ENCODE data around the gene STXBP3. TPM values are rescaled to one million over a fixed set of nuclear protein-coding genes. Genes with fewer than 3 reads are reported as not detected.

STXBP3 gene
- total and polyA plus RNA-seq, 2 of the 4 experiments (the other 2 are of a cell fraction) = 19.1 to 19.7 TPM

- dilution Hi-C loops (cut with HindIII; ENCODE audit: low sequenced_read_pairs, unreplicated experiment) = no loop called here
- TF ChIP-seq RAD21 (IDR thresholded peaks at IDR 0.05; ENCODE audit: low read length) = no peak
- peak; percentile 93 for TF ChIP-seq FOS (IDR thresholded peaks at IDR 0.05; ENCODE audit: low read depth, low read length)
- TF ChIP-seq MAFK (IDR thresholded peaks at IDR 0.05; ENCODE audit: low read depth, low read length) = no peak; the same call in 1 of the 2 replicates
- TF ChIP-seq, protein P1, sequence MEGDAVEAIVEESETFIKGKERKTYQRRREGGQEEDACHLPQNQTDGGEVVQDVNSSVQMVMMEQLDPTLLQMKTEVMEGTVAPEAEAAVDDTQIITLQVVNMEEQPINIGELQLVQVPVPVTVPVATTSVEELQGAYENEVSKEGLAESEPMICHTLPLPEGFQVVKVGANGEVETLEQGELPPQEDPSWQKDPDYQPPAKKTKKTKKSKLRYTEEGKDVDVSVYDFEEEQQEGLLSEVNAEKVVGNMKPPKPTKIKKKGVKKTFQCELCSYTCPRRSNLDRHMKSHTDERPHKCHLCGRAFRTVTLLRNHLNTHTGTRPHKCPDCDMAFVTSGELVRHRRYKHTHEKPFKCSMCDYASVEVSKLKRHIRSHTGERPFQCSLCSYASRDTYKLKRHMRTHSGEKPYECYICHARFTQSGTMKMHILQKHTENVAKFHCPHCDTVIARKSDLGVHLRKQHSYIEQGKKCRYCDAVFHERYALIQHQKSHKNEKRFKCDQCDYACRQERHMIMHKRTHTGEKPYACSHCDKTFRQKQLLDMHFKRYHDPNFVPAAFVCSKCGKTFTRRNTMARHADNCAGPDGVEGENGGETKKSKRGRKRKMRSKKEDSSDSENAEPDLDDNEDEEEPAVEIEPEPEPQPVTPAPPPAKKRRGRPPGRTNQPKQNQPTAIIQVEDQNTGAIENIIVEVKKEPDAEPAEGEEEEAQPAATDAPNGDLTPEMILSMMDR (conservative IDR thresholded peaks at IDR 0.05; ENCODE audit: low read depth, low read length) = no peak
- peak; percentile 83 for TF ChIP-seq BHLHE40 (IDR thresholded peaks at IDR 0.05; ENCODE audit: low read depth, low read length)
- TF ChIP-seq, protein P2, sequence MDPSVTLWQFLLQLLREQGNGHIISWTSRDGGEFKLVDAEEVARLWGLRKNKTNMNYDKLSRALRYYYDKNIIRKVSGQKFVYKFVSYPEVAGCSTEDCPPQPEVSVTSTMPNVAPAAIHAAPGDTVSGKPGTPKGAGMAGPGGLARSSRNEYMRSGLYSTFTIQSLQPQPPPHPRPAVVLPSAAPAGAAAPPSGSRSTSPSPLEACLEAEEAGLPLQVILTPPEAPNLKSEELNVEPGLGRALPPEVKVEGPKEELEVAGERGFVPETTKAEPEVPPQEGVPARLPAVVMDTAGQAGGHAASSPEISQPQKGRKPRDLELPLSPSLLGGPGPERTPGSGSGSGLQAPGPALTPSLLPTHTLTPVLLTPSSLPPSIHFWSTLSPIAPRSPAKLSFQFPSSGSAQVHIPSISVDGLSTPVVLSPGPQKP (IDR thresholded peaks at IDR 0.05; ENCODE audit: borderline replicate concordance, low read depth, low read length) = no peak
- TF ChIP-seq USF2 (IDR thresholded peaks at IDR 0.05; ENCODE audit: low read depth, low read length) = no peak
- TF ChIP-seq POLR2A (IDR thresholded peaks at IDR 0.05; ENCODE audit: low read depth, low read length) = peak; percentile 90
- no peak for TF ChIP-seq RFX5 (IDR thresholded peaks at IDR 0.05; ENCODE audit: low read depth, low read length)
- TF ChIP-seq CEBPB (IDR thresholded peaks at IDR 0.05; ENCODE audit: low read depth, low read length) = peak; percentile 26; the same call in 1 of the 2 replicates
- no peak for TF ChIP-seq CHD1 (IDR thresholded peaks at IDR 0.05; ENCODE audit: low read depth, low read length)
- TF ChIP-seq NFE2L2 (IDR thresholded peaks at IDR 0.05; ENCODE audit: low read depth, low read length) = no peak
- TF ChIP-seq SMC3 (IDR thresholded peaks at IDR 0.05; ENCODE audit: low read depth, low read length) = no peak; the same call in 1 of the 2 replicates
These were observed 83.9 kb downstream of the STXBP3 start for GRCh38 chr1:108830119-108831008.

More at GRCh38 chr1:108830119-108831008, 83.9 kb downstream of the STXBP3 start:
- intact Hi-C loops (cut with micrococcal nuclease) (no loop called here), in situ Hi-C loops (cut with MboI; ENCODE audit: low sequenced_read_pairs) (loop anchor here (5.0 kb wide), 1 partner anchor 62 kb away; no protein-coding TSS in a partner anchor)
- Histone ChIP-seq H3K4ac (ENCODE audit: low read depth, low read length) (peak overlapping the region; percentile 95), H2AK9ac (replicated peaks; ENCODE audit: low read depth, low read length, poor library complexity) (peak overlapping the region; percentile 89), H4K5ac (ENCODE audit: low read depth, low read length) (peak overlapping the region; percentile 8), H3K27ac (ENCODE audit: insufficient read depth, low read length) (peak overlapping the region; percentile 82), H2BK120ac (ENCODE audit: low read depth, low read length) (peak overlapping the region; percentile 94), H3K4me1 (ENCODE audit: control insufficient read depth, insufficient read depth, low read length) (peaks cover 18% of the 10 kb centered on the region), H3K9ac (ENCODE audit: low read depth, low read length) (peak overlapping the region; percentile 26), H3K36me3 (ENCODE audit: control insufficient read depth, insufficient read depth, low read length) (no peaks in the 10 kb centered on the region), H2BK15ac (ENCODE audit: low read depth, low read length) (peak overlapping the region; percentile 40; the same call in 1 of the 3 replicates), H3K14ac (replicated peaks; ENCODE audit: low read depth, low read length) (peak overlapping the region; percentile 83), H2BK5ac (ENCODE audit: low read depth, low read length, poor library complexity, severe bottlenecking) (peak overlapping the region; percentile 92), H3K9me1 (ENCODE audit: insufficient read depth, low read length) (peaks cover 12% of the 10 kb centered on the region; the same call in 1 of the 2 replicates), H3K18ac (ENCODE audit: low read depth, low read length) (peak overlapping the region; percentile 68), H3K4me3 (ENCODE audit: insufficient read depth, low read depth, low read length) (peak overlapping the region; percentile 15; the same call in 1 of the 2 replicates), H3K9me3 (ENCODE audit: control insufficient read depth, insufficient read depth, low read length) (no peaks in the 10 kb centered on the region), H3K23ac (ENCODE audit: low read depth, low read length) (peak overlapping the region; percentile 88), H2AFZ (replicated peaks; ENCODE audit: low read length, poor library complexity) (peak overlapping the region; percentile 91), H3K56ac (ENCODE audit: extremely low read depth, insufficient read depth, low read length) (peak overlapping the region; percentile 80), H3K27me3 (ENCODE audit: control insufficient read depth, insufficient read depth, low read length) (no peaks in the 10 kb centered on the region), H4K91ac (ENCODE audit: insufficient read depth, low read depth, low read length) (peak overlapping the region; percentile 75), H2BK20ac (ENCODE audit: low read depth, low read length) (peak overlapping the region; percentile 93), H4K8ac (ENCODE audit: low read depth in 2 of 2, low read length in 2 of 2) (peak overlapping the region; percentile 16 to 88; a peak in 2 of 4 replicates), H3K4me2 (ENCODE audit: low read depth, low read length) (peak overlapping the region; percentile 76), H3K79me1 (ENCODE audit: low read depth in 1 of 2, low read length in 2 of 2) (peaks cover 0 to 4% of the 10 kb centered on the region in 2 experiments; a peak in 1 of 4 replicates), H4K20me1 (ENCODE audit: insufficient read depth, low read length) (no peaks in the 10 kb centered on the region), H2AK5ac (ENCODE audit: low read depth, low read length) (peak overlapping the region; percentile 84)
- CTCF ChIA-PET = interaction anchor here (1.0 to 2.8 kb wide), 5 partner anchors 18 to 182 kb away, joined by 3 to 23 read pairs (median 3); no protein-coding TSS in a partner anchor
- BruUV-seq (replicated peaks) = no TSS peak
- WGBS, 2 experiments (ENCODE audit: extremely low coverage in 2 of 2, insufficient read length in 1 of 2) = 83% methylated on average over 1 of the region's 20 CpGs; no CpG with 5 or more reads in 1 of the 2 experiments
- DNase-seq (peak; percentile 99), ATAC-seq (ENCODE audit: low read depth) (peak; percentile 90)
- POLR2A ChIA-PET (ENCODE audit: unreplicated experiment) = interaction anchor here (1.2 kb wide), 1 partner anchor 14 kb away, joined by 3 read pairs; no protein-coding TSS in a partner anchor

Measured in IMR-90 (cell line).